Upper lobe of left lung (tissue), 6 donors: ENCODE results near the gene SMIM13. TPM values are rescaled to one million over a fixed set of nuclear protein-coding genes. Genes with fewer than 3 reads are reported as not detected.

Experiments
- ATAC-seq, 2 donors: fragments of 200-7000 bp; cut with Tn5 transposase; one replicate each; pipeline ENCODE4 v1.9.1; 2022; ENCODE audit warnings: mild to moderate bottlenecking in 2 of 2, moderate library complexity in 2 of 2; ENCODE audit not compliant: low FRiP score in 2 of 2
- DNase-seq, 2 donors: peaks; one replicate each; pipeline ENCODE4 v3.0.0-alpha.2; 2019 to 2020
- H3K27ac ChIP-seq, 4 donors: fragments of 200-600 bp; sonication (generic); one replicate each; pipeline ENCODE4 v1.5.1; 2016 to 2019
- H3K27me3 ChIP-seq, 4 donors: fragments of 200-600 bp; sonication (generic); one replicate each; pipeline ENCODE4 v1.5.1; 2017 to 2019
- H3K36me3 ChIP-seq, 4 donors: fragments of 200-600 bp; sonication (generic); one replicate each; pipeline ENCODE4 v1.5.1; 2016 to 2019
- H3K4me1 ChIP-seq, 4 donors: fragments of 200-600 bp; sonication (generic); one replicate each; pipeline ENCODE4 v1.5.1; 2018 to 2019
- H3K4me3 ChIP-seq, 4 donors: fragments of 200-600 bp; sonication (generic); one replicate each; pipeline ENCODE4 v1.5.1; 2017 to 2019; ENCODE audit warnings: mild to moderate bottlenecking in 2 of 4, moderate library complexity in 1 of 4
- H3K9me3 ChIP-seq, 4 donors: fragments of 200-600 bp; sonication (generic); one replicate each; pipeline ENCODE4 v1.5.1; 2018 to 2019
- CTCF ChIP-seq, 6 experiments: fragments of 450-650 bp in 4 of 6; fragments of 200-600 bp in 2 of 6; sonication (generic) in 2 of 6; IDR thresholded peaks; one replicate each; pipeline ENCODE4 v1.5.1; 2016 to 2019; ENCODE audit warnings: antibody characterized with exemption in 6 of 6
- EP300 ChIP-seq, 4 donors: sonication (generic); formaldehyde crosslinking; IDR thresholded peaks; one replicate each; pipeline ENCODE4 v1.5.1; 2017; ENCODE audit warnings: antibody characterized with exemption in 4 of 4, control low read depth in 2 of 4
- POLR2A ChIP-seq, 4 donors: fragments of 450-650 bp; IDR thresholded peaks; one replicate each; pipeline ENCODE4 v1.5.1; 2016 to 2017; ENCODE audit warnings: antibody characterized with exemption in 4 of 4, mild to moderate bottlenecking in 2 of 4
- POLR2AphosphoS5 ChIP-seq, 2 donors: sonication (generic); formaldehyde crosslinking; IDR thresholded peaks; one replicate each; pipeline ENCODE4 v1.5.1; 2017; ENCODE audit warnings: antibody characterized with exemption in 2 of 2
- WGBS, 2 donors: methylation state at CpG; one replicate each; pipeline ENCODE4 v1.1.5; 2017 to 2018; 5-methylcytosine and 5-hydroxymethylcytosine counted together
- total RNA-seq, 6 donors: library from RNA; depleted of rRNA in 4 of 6; stranded (reverse); fragments of >200 nt in 4 of 6; gene quantifications; one replicate each; pipeline versions ENCODE4 v1.1.0 to v1.2.1, GENCODE V29; 2016 to 2021
- donor health status: DM: no; HTN: no; CAD: no; lungs with moderate emphysema.
- donor health status: DM: no; HTN: yes; CAD: no; lungs with severe emphysema.

The SMIM13 gene
- total RNA-seq, 6 donors from 2014 or later: 1.0 to 9.6 (median 6.3) TPM

- no peaks in the 10 kb centered on the region for H3K27me3 ChIP-seq
- no peak overlapping the region for H3K27ac ChIP-seq
- H3K4me1 ChIP-seq: no peaks in the 10 kb centered on the region
- TF ChIP-seq EP300 (IDR thresholded peaks at IDR 0.05) (no peak), POLR2AphosphoS5 (IDR thresholded peaks at IDR 0.05) (no peak)
- no peaks in the 10 kb centered on the region for H3K9me3 ChIP-seq
- ATAC-seq: no peak
- H3K36me3 ChIP-seq: no peaks in the 10 kb centered on the region
- 92 to 95% methylated on average over 6 of the region's 6 CpGs for WGBS, 2 donors
- H3K4me3 ChIP-seq: no peak overlapping the region
- no peak for DNase-seq
Measured at GRCh38 chr6:11066505-11067347, 26.9 kb upstream of the SMIM13 start.

GRCh38 chr6:11067348-11067747 lies 26.3 kb upstream of the SMIM13 start:
- Histone ChIP-seq H3K9me3 (no peaks in the 10 kb centered on the region), H3K27me3 (no peaks in the 10 kb centered on the region), H3K27ac (no peak overlapping the region), H3K36me3 (no peaks in the 10 kb centered on the region), H3K4me1 (no peaks in the 10 kb centered on the region), H3K4me3 (no peak overlapping the region)
- TF ChIP-seq CTCF (IDR thresholded peaks at IDR 0.05): no peak
- no peak for TF ChIP-seq POLR2A (IDR thresholded peaks at IDR 0.05)
- TF ChIP-seq EP300 (IDR thresholded peaks at IDR 0.05): no peak
- TF ChIP-seq POLR2AphosphoS5 (IDR thresholded peaks at IDR 0.05): no peak
- ATAC-seq: no peak
- DNase-seq: no peak
- WGBS, 2 donors: 60 to 72% methylated on average over 2 of the region's 2 CpGs

GRCh38 chr6:11069760-11070159 lies 23.9 kb upstream of the SMIM13 start:
- 59 to 68% methylated on average over 2 of the region's 2 CpGs for WGBS, 2 donors
- Histone ChIP-seq H3K27me3 (no peaks in the 10 kb centered on the region), H3K27ac (no peak overlapping the region), H3K36me3 (no peaks in the 10 kb centered on the region), H3K9me3 (no peaks in the 10 kb centered on the region), H3K4me1 (no peaks in the 10 kb centered on the region), H3K4me3 (no peak overlapping the region)
- ATAC-seq: no peak
- no peak for TF ChIP-seq EP300 (IDR thresholded peaks at IDR 0.05)
- no peak for TF ChIP-seq CTCF (IDR thresholded peaks at IDR 0.05)
- TF ChIP-seq POLR2AphosphoS5 (IDR thresholded peaks at IDR 0.05): no peak
- no peak for TF ChIP-seq POLR2A (IDR thresholded peaks at IDR 0.05)
- no peak for DNase-seq

GRCh38 chr6:11072101-11072500 lies 21.5 kb upstream of the SMIM13 start:
- no peak overlapping the region for H3K4me3 ChIP-seq
- no peak overlapping the region for H3K27ac ChIP-seq
- no peak for ATAC-seq
- H3K9me3 ChIP-seq: no peaks in the 10 kb centered on the region
- no peaks in the 10 kb centered on the region for H3K4me1 ChIP-seq
- whole genome bisulfite sequencing, 2 donors: 88% methylated on average over 4 of the region's 4 CpGs
- no peak for DNase-seq
- TF ChIP-seq POLR2A (IDR thresholded peaks at IDR 0.05) (no peak), EP300 (IDR thresholded peaks at IDR 0.05) (no peak), POLR2AphosphoS5 (IDR thresholded peaks at IDR 0.05) (no peak), CTCF (IDR thresholded peaks at IDR 0.05) (no peak)
- H3K27me3 ChIP-seq: no peaks in the 10 kb centered on the region
- no peaks in the 10 kb centered on the region for H3K36me3 ChIP-seq

GRCh38 chr6:11076540-11076939 lies 17.1 kb upstream of the SMIM13 start:
- H3K4me3 ChIP-seq: no peak overlapping the region
- no peaks in the 10 kb centered on the region for H3K9me3 ChIP-seq
- no peak overlapping the region for H3K27ac ChIP-seq
- no peaks in the 10 kb centered on the region for H3K4me1 ChIP-seq
- H3K27me3 ChIP-seq: no peaks in the 10 kb centered on the region
- DNase-seq: no peak
- no peak for TF ChIP-seq EP300 (IDR thresholded peaks at IDR 0.05)
- no peak for TF ChIP-seq POLR2A (IDR thresholded peaks at IDR 0.05)
- no peak for TF ChIP-seq CTCF (IDR thresholded peaks at IDR 0.05)
- TF ChIP-seq POLR2AphosphoS5 (IDR thresholded peaks at IDR 0.05): no peak
- no peak for ATAC-seq
- no peaks in the 10 kb centered on the region for H3K36me3 ChIP-seq
- WGBS, 2 donors: 81 to 85% methylated on average over 2 of the region's 2 CpGs
